HepG2 (cell line): Measurements from ENCODE around the gene TAC3. TPM values are rescaled to one million over a fixed set of nuclear protein-coding genes. Genes with fewer than 3 reads are reported as not detected.

Experiments
- ATAC-seq: fragments of 200-7000 bp; cut with Tn5 transposase; 3 replicates; pipeline ENCODE4 v1.9.1; 2020; ENCODE audit warnings: mild to moderate bottlenecking, moderate library complexity
- BruUV-seq: library from RNA; stranded (reverse); fragments of 400-500 nt; replicated peaks from 2 replicates; lab custom pipeline; 2021; lab: Mats Ljungman, UMichigan
- CTCF ChIA-PET: fragments of 300-600 bp; formaldehyde crosslinking; extraction: SDS; loops from one replicate; lab custom pipeline; 2021; ENCODE audit warnings: low total read pairs, inconsistent platforms, low intra/inter-chr PET ratio; lab: Yijun Ruan, JAX
- POLR2A ChIA-PET: fragments of 350-600 bp; sonication (Branson Sonifier 250); formaldehyde crosslinking; loops from one replicate; lab custom pipeline; 2020; ENCODE audit warnings: antibody characterized with exemption, inconsistent platforms; lab: Yijun Ruan, JAX
- DNase-seq: peaks from one replicate; pipeline ENCODE4 v3.0.0-alpha.2; 2015; ENCODE audit warnings: low spot score
- FAIRE-seq: peaks from 3 replicates; lab custom pipeline; 2011; peaks lifted over from hg19 to GRCh38; lab: Jason Lieb, UNC
- H2AFZ ChIP-seq: one replicate; pipeline ENCODE4 v1.6.1; 2011; ENCODE audit warnings: low read length, inconsistent platforms
- H3K27ac ChIP-seq: fragments of 300-600 bp; 3 replicates; pipeline ENCODE4 v1.8.0; 2011; ENCODE audit warnings: mixed run types, mild to moderate bottlenecking, mixed read lengths, low read length, inconsistent platforms; ENCODE audit not compliant: insufficient read depth; ENCODE audit errors: extremely low read length
- H3K27me3 ChIP-seq, 2 experiments: fragments of 200-600 bp in 1 of 2; 2 replicates in 1 of 2; 3 replicates in 1 of 2; pipeline versions ENCODE4 v1.6.0 to v1.8.0; 2011; ENCODE audit warnings: low read length in 2 of 2, mild to moderate bottlenecking in 2 of 2, moderate library complexity in 2 of 2, inconsistent platforms in 1 of 2; ENCODE audit not compliant: insufficient read depth in 2 of 2, control insufficient read depth in 1 of 2
- H3K36me3 ChIP-seq, 2 experiments: fragments of 200-600 bp in 1 of 2; replicated peaks in 1 of 2; 2 replicates in 1 of 2; 3 replicates in 1 of 2; pipeline versions ENCODE4 v1.5.1 to v1.8.0; 2011; ENCODE audit warnings: low read length in 2 of 2, inconsistent platforms in 1 of 2; ENCODE audit not compliant: insufficient read depth in 2 of 2, control insufficient read depth in 1 of 2
- H3K4me1 ChIP-seq: 2 replicates; pipeline ENCODE4 v1.5.1; 2012; ENCODE audit warnings: low read length, inconsistent platforms; ENCODE audit not compliant: insufficient read depth
- H3K4me2 ChIP-seq: 2 replicates; pipeline ENCODE4 v1.6.0; 2011; ENCODE audit warnings: low read depth, low read length, inconsistent platforms
- H3K4me3 ChIP-seq, 3 experiments: fragments of 200-600 bp in 1 of 3; sonication (generic), shearing (Covaris generic) in 1 of 3; replicated peaks in 1 of 3; 2 replicates each; pipeline ENCODE4 v1.5.1; 2011 to 2016; ENCODE audit warnings: low read length in 3 of 3, inconsistent platforms in 2 of 3, low read depth in 2 of 3, mild to moderate bottlenecking in 2 of 3, control low read depth in 1 of 3, mixed read lengths in 1 of 3; ENCODE audit not compliant: insufficient read depth in 1 of 3
- H3K79me2 ChIP-seq: one replicate; pipeline ENCODE4 v1.6.1; 2011; ENCODE audit warnings: low read length, inconsistent platforms; ENCODE audit not compliant: insufficient read depth
- H3K9ac ChIP-seq: 2 replicates; pipeline ENCODE4 v1.6.0; 2011; ENCODE audit warnings: mild to moderate bottlenecking, low read depth, low read length, inconsistent platforms; ENCODE audit not compliant: insufficient read depth
- H3K9me3 ChIP-seq: 2 replicates; pipeline ENCODE4 v1.5.1; 2012; ENCODE audit warnings: mild to moderate bottlenecking, low read length
- H4K20me1 ChIP-seq: 2 replicates; pipeline ENCODE4 v1.6.0; 2011; ENCODE audit warnings: inconsistent platforms, mild to moderate bottlenecking, low read length, moderate library complexity; ENCODE audit not compliant: insufficient read depth
- ZNF441 ChIP-seq: sonication (generic); formaldehyde crosslinking; IDR thresholded peaks from 2 replicates; pipeline ENCODE4 v1.7.0; 2021; ENCODE audit warnings: missing genetic modification reagents, borderline replicate concordance
- WGBS: methylation state at CpG from one replicate; pipeline ENCODE4 v1.1.6; 2017; ENCODE audit warnings: low lambda C conversion rate; 5-methylcytosine and 5-hydroxymethylcytosine counted together
- in situ Hi-C: cut with HindIII; loops from 2 replicates; pipeline ENCODE4 v1.10.0; 2017; ENCODE audit warnings: low pct_unique_long_range_greater_than_20kb; ENCODE audit not compliant: extremely low pct_ligation_motif_present
- intact Hi-C: fragments of 100-400 bp; cut with micrococcal nuclease; formaldehyde crosslinking; loops from one replicate; pipeline ENCODE4 v1.10.0; 2022; ENCODE audit not compliant: unreplicated experiment
- polyA plus RNA-seq, 8 experiments: library from polyadenylated mRNA; depleted of rRNA in 3 of 8; stranded (reverse) in 7 of 8; unstranded in 1 of 8; fragments of >200 nt; fragmentation: Illumina TruSeq in 4 of 8; extraction: Trizol in 4 of 8; gene quantifications; 2 replicates each; pipeline versions ENCODE4 v1.2.1 to v1.2.3, GENCODE V29; 2011 to 2016; ENCODE audit warnings: low read depth in 4 of 8, missing spikeins in 1 of 8, mixed read lengths in 1 of 8; ENCODE audit not compliant: insufficient read depth in 1 of 8
- total RNA-seq, 5 experiments: library from RNA; depleted of rRNA; stranded (reverse); fragments of >200 nt; fragmentation: Illumina TruSeq; extraction: Trizol; gene quantifications; 2 replicates each; pipeline ENCODE4 v1.2.3, GENCODE V29; 2016; ENCODE audit warnings: low read depth in 1 of 5
- TF ChIP-seq, protein P1 (sequence below): sonication (generic); formaldehyde crosslinking; IDR thresholded peaks from 2 replicates; pipeline ENCODE4 v1.5.1; 2020; ENCODE audit warnings: mild to moderate bottlenecking, missing genetic modification reagents, moderate library complexity

The TAC3 gene
- total and polyA plus RNA-seq, 2 of the 13 experiments (the other 11 are each of a cell fraction or from before 2014, with no cell fraction given): 0.13 to 0.15 TPM

DNA sequence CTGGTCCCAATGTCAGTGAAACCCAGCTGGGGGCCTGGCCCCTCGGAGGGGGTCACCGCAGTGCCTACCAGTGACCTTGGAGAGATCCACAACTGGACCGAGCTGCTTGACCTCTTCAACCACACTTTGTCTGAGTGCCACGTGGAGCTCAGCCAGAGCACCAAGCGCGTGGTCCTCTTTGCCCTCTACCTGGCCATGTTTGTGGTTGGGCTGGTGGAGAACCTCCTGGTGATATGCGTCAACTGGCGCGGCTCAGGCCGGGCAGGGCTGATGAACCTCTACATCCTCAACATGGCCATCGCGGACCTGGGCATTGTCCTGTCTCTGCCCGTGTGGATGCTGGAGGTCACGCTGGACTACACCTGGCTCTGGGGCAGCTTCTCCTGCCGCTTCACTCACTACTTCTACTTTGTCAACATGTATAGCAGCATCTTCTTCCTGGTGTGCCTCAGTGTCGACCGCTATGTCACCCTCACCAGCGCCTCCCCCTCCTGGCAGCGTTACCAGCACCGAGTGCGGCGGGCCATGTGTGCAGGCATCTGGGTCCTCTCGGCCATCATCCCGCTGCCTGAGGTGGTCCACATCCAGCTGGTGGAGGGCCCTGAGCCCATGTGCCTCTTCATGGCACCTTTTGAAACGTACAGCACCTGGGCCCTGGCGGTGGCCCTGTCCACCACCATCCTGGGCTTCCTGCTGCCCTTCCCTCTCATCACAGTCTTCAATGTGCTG, 21.0 kb downstream of the TAC3 start:
- BruUV-seq: no TSS peak
- Histone ChIP-seq H3K9me3 (no peaks in the 10 kb centered on the region), H4K20me1 (no peaks in the 10 kb centered on the region), H3K27me3 (no peaks in the 10 kb centered on the region; a peak in 1 of 5 replicates), H3K9ac (no peak overlapping the region), H2AFZ (no peak overlapping the region), H3K79me2 (no peaks in the 10 kb centered on the region), H3K4me3 (no peak overlapping the region), H3K4me2 (no peak overlapping the region), H3K4me1 (peaks cover 15% of the 10 kb centered on the region; the same call in 1 of the 2 replicates), H3K27ac (no peak overlapping the region), H3K36me3 (peaks cover 0 to 2% of the 10 kb centered on the region in 2 experiments; a peak in 1 of 5 replicates)
- ATAC-seq: no peak; the same call in 2 of the 3 replicates
- WGBS: 94% methylated on average over 24 of the region's 26 CpGs
- ChIA-PET CTCF (no interaction called here), POLR2A (no interaction called here)
- no peak for TF ChIP-seq ZNF441 (CRISPR knock-in tag)
- TF ChIP-seq, protein P1, sequence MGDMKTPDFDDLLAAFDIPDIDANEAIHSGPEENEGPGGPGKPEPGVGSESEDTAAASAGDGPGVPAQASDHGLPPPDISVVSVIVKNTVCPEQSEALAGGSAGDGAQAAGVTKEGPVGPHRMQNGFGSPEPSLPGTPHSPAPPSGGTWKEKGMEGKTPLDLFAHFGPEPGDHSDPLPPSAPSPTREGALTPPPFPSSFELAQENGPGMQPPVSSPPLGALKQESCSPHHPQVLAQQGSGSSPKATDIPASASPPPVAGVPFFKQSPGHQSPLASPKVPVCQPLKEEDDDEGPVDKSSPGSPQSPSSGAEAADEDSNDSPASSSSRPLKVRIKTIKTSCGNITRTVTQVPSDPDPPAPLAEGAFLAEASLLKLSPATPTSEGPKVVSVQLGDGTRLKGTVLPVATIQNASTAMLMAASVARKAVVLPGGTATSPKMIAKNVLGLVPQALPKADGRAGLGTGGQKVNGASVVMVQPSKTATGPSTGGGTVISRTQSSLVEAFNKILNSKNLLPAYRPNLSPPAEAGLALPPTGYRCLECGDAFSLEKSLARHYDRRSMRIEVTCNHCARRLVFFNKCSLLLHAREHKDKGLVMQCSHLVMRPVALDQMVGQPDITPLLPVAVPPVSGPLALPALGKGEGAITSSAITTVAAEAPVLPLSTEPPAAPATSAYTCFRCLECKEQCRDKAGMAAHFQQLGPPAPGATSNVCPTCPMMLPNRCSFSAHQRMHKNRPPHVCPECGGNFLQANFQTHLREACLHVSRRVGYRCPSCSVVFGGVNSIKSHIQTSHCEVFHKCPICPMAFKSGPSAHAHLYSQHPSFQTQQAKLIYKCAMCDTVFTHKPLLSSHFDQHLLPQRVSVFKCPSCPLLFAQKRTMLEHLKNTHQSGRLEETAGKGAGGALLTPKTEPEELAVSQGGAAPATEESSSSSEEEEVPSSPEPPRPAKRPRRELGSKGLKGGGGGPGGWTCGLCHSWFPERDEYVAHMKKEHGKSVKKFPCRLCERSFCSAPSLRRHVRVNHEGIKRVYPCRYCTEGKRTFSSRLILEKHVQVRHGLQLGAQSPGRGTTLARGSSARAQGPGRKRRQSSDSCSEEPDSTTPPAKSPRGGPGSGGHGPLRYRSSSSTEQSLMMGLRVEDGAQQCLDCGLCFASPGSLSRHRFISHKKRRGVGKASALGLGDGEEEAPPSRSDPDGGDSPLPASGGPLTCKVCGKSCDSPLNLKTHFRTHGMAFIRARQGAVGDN (CRISPR knock-in tag): peak; percentile 11; the same call in 1 of the 2 replicates
- intact Hi-C loops: no loop called here
- DNase-seq: no peak
- FAIRE-seq: no peak
- in situ Hi-C loops: no loop called here
